ENCODE results near the gene IP6K3.

IP6K3 gene

DNA sequence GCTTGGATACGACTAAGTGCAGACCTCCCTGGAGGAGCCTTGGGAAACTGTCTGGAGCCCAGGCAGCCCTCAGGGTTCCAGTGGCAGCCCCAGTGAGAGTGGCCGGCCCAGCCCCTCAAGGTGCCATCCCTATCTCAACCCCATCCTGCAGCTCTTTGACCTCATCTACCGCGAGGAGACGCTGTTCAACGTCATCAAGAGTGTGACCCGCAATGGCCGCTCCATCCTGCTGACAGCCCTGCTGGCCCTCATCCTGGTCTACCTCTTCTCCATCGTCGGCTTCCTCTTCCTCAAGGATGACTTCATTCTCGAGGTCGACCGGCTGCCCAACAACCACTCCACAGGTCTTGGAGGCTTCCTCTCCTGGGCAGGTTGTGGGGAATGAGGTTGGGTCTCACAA, 55.9 kb downstream of the IP6K3 start:
- no peaks in the 10 kb centered on the region for H3K9me3 ChIP-seq (ENCODE audit: control insufficient read depth, insufficient read depth, low read length)
- no peaks in the 10 kb centered on the region for H3K9me2 ChIP-seq (replicated peaks; ENCODE audit: control insufficient read depth, low read length)
- peaks cover 2% of the 10 kb centered on the region; the same call in 1 of the 2 replicates for H3F3A ChIP-seq (ENCODE audit: control insufficient read depth, insufficient read depth)
- H3K79me2 ChIP-seq (ENCODE audit: control insufficient read depth, low read length), result no peaks in the 10 kb centered on the region
- no peak overlapping the region for H3K4me3 ChIP-seq (ENCODE audit: low read length)
- no peaks in the 10 kb centered on the region for H4K20me1 ChIP-seq (ENCODE audit: control insufficient read depth, insufficient read depth, low read depth, low read length)
- peaks cover 44% of the 10 kb centered on the region for H3K4me1 ChIP-seq (ENCODE audit: control insufficient read depth, low read length)
- peaks cover 98% of the 10 kb centered on the region for H3K36me3 ChIP-seq (ENCODE audit: control insufficient read depth, low read length)
- no peak overlapping the region for H3K27ac ChIP-seq (ENCODE audit: low read depth, low read length)
- no peak overlapping the region for H3K4me2 ChIP-seq (ENCODE audit: low read length)
- TF ChIP-seq, protein P1, sequence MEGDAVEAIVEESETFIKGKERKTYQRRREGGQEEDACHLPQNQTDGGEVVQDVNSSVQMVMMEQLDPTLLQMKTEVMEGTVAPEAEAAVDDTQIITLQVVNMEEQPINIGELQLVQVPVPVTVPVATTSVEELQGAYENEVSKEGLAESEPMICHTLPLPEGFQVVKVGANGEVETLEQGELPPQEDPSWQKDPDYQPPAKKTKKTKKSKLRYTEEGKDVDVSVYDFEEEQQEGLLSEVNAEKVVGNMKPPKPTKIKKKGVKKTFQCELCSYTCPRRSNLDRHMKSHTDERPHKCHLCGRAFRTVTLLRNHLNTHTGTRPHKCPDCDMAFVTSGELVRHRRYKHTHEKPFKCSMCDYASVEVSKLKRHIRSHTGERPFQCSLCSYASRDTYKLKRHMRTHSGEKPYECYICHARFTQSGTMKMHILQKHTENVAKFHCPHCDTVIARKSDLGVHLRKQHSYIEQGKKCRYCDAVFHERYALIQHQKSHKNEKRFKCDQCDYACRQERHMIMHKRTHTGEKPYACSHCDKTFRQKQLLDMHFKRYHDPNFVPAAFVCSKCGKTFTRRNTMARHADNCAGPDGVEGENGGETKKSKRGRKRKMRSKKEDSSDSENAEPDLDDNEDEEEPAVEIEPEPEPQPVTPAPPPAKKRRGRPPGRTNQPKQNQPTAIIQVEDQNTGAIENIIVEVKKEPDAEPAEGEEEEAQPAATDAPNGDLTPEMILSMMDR (IDR thresholded peaks at IDR 0.05; ENCODE audit: low read depth, low read length, poor library complexity, severe bottlenecking), result no peak
- TF ChIP-seq EZH2phosphoT487 (IDR thresholded peaks at IDR 0.05; ENCODE audit: borderline replicate concordance, low read length), result no peak
- H3K27me3 ChIP-seq (ENCODE audit: control insufficient read depth, low read length), result no peaks in the 10 kb centered on the region

DNA sequence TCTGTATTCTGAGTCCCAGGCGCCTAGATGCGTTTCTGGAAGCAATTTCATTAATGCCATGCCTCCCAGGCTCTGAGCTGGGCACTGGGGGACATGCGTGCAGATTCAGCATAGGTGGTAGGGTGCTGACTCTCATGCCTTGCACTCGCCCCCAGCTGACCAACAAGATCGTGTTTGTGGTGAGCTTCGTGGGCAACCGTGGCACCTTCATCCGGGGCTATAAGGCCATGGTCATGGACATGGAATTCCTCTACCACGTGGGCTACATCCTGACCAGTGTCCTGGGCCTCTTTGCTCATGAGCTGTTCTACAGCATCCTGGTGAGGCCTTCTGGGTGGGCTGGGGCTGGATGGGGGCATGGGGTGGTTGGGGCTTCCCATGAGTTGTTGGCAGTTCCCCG, 56.8 kb downstream of the IP6K3 start:
- no peaks in the 10 kb centered on the region for H3K27me3 ChIP-seq (ENCODE audit: control insufficient read depth, low read length)
- no peaks in the 10 kb centered on the region for H4K20me1 ChIP-seq (ENCODE audit: control insufficient read depth, insufficient read depth, low read depth, low read length)
- peaks cover 98% of the 10 kb centered on the region for H3K36me3 ChIP-seq (ENCODE audit: control insufficient read depth, low read length)
- no peaks in the 10 kb centered on the region for H3K9me3 ChIP-seq (ENCODE audit: control insufficient read depth, insufficient read depth, low read length)
- no peak overlapping the region for H3K4me2 ChIP-seq (ENCODE audit: low read length)
- peaks cover 2% of the 10 kb centered on the region; the same call in 1 of the 2 replicates for H3F3A ChIP-seq (ENCODE audit: control insufficient read depth, insufficient read depth)
- H3K79me2 ChIP-seq (ENCODE audit: control insufficient read depth, low read length), result no peaks in the 10 kb centered on the region
- H3K4me3 ChIP-seq (ENCODE audit: low read length), result no peak overlapping the region
- peaks cover 35% of the 10 kb centered on the region for H3K4me1 ChIP-seq (ENCODE audit: control insufficient read depth, low read length)
- H3K9me2 ChIP-seq (replicated peaks; ENCODE audit: control insufficient read depth, low read length), result no peaks in the 10 kb centered on the region
- no peak for TF ChIP-seq EZH2phosphoT487 (IDR thresholded peaks at IDR 0.05; ENCODE audit: borderline replicate concordance, low read length)
- TF ChIP-seq, protein P1 (IDR thresholded peaks at IDR 0.05; ENCODE audit: low read depth, low read length, poor library complexity, severe bottlenecking), result no peak
- no peak overlapping the region for H3K27ac ChIP-seq (ENCODE audit: low read depth, low read length)

DNA sequence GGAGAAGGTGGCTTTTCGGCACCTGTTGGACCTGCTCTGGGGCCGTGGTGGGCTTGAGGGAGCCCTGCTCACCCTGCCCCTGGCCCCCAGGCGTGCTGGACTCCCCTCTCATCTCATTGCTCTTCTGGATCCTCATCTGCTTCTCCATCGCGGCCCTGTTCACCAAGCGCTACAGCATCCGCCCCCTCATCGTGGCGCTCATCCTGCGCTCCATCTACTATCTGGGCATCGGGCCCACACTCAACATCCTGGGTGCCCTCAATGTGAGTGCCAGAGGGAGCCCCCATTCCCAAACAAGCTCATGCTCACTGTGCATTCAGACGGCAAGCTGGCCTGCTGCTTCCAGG, 57.6 kb downstream of the IP6K3 start:
- no peak overlapping the region for H3K4me2 ChIP-seq (ENCODE audit: low read length)
- peaks cover 98% of the 10 kb centered on the region for H3K36me3 ChIP-seq (ENCODE audit: control insufficient read depth, low read length)
- peaks cover 28% of the 10 kb centered on the region for H3K4me1 ChIP-seq (ENCODE audit: control insufficient read depth, low read length)
- H3K9me3 ChIP-seq (ENCODE audit: control insufficient read depth, insufficient read depth, low read length), result no peaks in the 10 kb centered on the region
- H3K27ac ChIP-seq (ENCODE audit: low read depth, low read length), result no peak overlapping the region
- H3K27me3 ChIP-seq (ENCODE audit: control insufficient read depth, low read length), result no peaks in the 10 kb centered on the region
- TF ChIP-seq, protein P1 (IDR thresholded peaks at IDR 0.05; ENCODE audit: low read depth, low read length, poor library complexity, severe bottlenecking), result no peak
- no peak for TF ChIP-seq EZH2phosphoT487 (IDR thresholded peaks at IDR 0.05; ENCODE audit: borderline replicate concordance, low read length)
- H3K79me2 ChIP-seq (ENCODE audit: control insufficient read depth, low read length), result no peaks in the 10 kb centered on the region
- H3K4me3 ChIP-seq (ENCODE audit: low read length), result no peak overlapping the region
- H3F3A ChIP-seq (ENCODE audit: control insufficient read depth, insufficient read depth), result 0 out of 2 replicates have a peak, but pooled peaks cover 2% of the 10 kb centered on the region
- no peaks in the 10 kb centered on the region for H3K9me2 ChIP-seq (replicated peaks; ENCODE audit: control insufficient read depth, low read length)
- H4K20me1 ChIP-seq (ENCODE audit: control insufficient read depth, insufficient read depth, low read depth, low read length), result no peaks in the 10 kb centered on the region

Measured in DOHH2 (cell line).